ENCODE measurements around the gene EHD4.

EHD4 gene

GRCh38 chr15:41972253-41973242 lies at the start of gene EHD4:
Gene EHD4 (minus strand): TSS chr15:41972557. CDS start chr15:41972494, 63 bp downstream.
- TF ChIP-seq GATA1 (IDR thresholded peaks at IDR 0.05; ENCODE audit: low read depth, low read length) (no peak), POLR2A (IDR thresholded peaks at IDR 0.05; ENCODE audit: low read length) (peak; percentile 72)
- DNase-seq = peak; percentile 98 to 99

GRCh38 chr15:42021593-42021992 lies 49.2 kb upstream of the EHD4 start:
- DNase-seq = no peak
- no peak for TF ChIP-seq GATA1 (IDR thresholded peaks at IDR 0.05; ENCODE audit: low read depth, low read length)
- TF ChIP-seq POLR2A (IDR thresholded peaks at IDR 0.05; ENCODE audit: low read length) = no peak

- TF ChIP-seq POLR2A (IDR thresholded peaks at IDR 0.05; ENCODE audit: low read length) (no peak), GATA1 (IDR thresholded peaks at IDR 0.05; ENCODE audit: low read depth, low read length) (no peak)
- DNase-seq = no peak
These were observed 48.4 kb upstream of the EHD4 start, which contains the start of gene PLA2G4E for GRCh38 chr15:42020713-42021273. Gene PLA2G4E (minus strand): TSS chr15:42021042. CDS start chr15:42021030, 12 bp downstream.

- TF ChIP-seq POLR2A (IDR thresholded peaks at IDR 0.05; ENCODE audit: low read length) (no peak), GATA1 (IDR thresholded peaks at IDR 0.05; ENCODE audit: low read depth, low read length) (no peak)
- DNase-seq = peak; percentile 14 to 58
These were observed 46.2 kb upstream of the EHD4 start for GRCh38 chr15:42018306-42019224.

DNA sequence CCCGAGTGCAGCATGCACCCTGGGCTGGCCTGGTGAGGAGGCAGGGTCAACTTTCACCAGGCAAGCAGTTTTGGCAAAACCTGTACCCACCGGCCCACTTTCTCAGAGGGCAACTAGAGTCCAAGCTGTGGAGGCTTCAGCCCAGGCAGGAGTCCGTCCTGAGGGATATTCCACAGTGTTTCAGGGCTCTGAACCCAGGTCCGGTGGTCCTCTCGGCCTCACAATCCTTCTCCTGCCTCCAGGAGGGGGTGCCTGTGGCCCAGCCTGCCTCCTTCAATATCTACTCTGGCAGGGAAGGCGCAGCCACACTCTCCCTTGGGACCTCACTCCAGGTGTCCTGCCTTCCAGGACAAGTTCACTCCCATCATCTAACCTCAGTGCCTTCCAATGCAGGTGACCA lies 44.6 kb upstream of the EHD4 start:
- no peak for TF ChIP-seq POLR2A (IDR thresholded peaks at IDR 0.05; ENCODE audit: low read length)
- no peak for DNase-seq

DNA sequence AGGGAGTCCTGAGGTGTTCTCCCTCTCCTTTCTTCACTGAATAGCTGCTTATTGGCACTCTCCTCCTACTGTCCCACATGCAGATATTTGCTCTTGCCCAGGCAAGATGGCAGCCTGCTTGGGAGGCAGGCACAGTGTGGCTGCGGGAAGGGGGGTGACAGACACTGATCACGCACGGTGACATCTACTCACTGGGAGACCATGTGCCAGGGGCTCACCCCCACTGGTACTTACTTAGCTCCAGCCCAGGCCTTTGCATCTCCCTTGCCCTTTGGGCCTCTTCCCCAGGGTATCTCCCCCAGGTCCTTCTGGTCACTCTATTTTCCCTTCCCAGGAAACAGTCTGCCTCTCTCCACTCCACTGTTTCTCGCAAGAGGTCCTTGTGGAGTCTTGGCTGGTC lies 42.0 kb upstream of the EHD4 start:
- DNase-seq = no peak
- TF ChIP-seq POLR2A (IDR thresholded peaks at IDR 0.05; ENCODE audit: low read length) (no peak), GATA1 (IDR thresholded peaks at IDR 0.05; ENCODE audit: low read depth, low read length) (no peak)

- TF ChIP-seq POLR2A (IDR thresholded peaks at IDR 0.05; ENCODE audit: low read length) (no peak), GATA1 (IDR thresholded peaks at IDR 0.05; ENCODE audit: low read depth, low read length) (no peak)
- no peak for DNase-seq
These were observed 40.6 kb upstream of the EHD4 start for GRCh38 chr15:42012928-42013482.

DNA sequence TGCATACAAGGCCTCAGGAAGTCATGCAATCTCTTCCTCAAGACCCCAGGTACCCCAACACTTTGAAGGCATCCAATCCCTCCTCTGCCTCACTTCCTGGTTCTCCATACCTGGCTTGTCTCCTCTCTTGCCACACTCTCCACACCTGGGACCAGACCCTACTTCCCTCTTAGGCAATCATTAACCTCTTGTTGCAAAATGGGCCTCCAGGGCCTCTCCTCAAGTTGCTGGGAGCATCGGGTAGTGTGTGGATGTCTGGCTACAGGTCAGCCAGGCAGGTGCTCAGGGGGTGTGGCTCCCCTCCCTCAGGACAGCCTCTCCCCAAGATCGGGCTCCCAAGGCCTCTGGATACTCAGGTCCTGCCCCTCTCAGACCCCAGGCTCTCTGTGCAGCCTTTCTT lies 39.9 kb upstream of the EHD4 start:
- no peak for DNase-seq
- TF ChIP-seq GATA1 (IDR thresholded peaks at IDR 0.05; ENCODE audit: low read depth, low read length) (no peak), POLR2A (IDR thresholded peaks at IDR 0.05; ENCODE audit: low read length) (no peak)

DNA sequence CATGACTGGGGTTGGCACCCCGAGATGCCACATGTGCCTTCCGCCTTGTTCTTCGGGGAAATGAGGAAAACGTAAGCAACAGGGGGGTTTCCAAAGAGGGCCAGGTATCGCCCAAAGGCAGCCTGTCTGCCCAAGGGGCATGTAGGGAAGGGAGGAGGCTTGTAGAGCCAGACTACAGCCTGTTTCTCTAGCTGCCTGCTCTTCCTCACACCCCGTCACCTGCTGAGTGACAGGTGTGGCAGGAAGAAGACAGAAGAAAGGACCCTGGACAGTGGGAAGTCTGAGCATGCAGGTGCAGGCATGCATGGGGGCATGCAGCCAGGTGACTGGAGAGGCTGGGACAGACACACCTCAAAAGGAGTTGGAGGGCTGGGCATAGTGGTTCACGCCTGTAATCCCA lies 38.7 kb upstream of the EHD4 start:
- TF ChIP-seq GATA1 (IDR thresholded peaks at IDR 0.05; ENCODE audit: low read depth, low read length) = no peak
- no peak for TF ChIP-seq POLR2A (IDR thresholded peaks at IDR 0.05; ENCODE audit: low read length)
- DNase-seq = no peak

DNA sequence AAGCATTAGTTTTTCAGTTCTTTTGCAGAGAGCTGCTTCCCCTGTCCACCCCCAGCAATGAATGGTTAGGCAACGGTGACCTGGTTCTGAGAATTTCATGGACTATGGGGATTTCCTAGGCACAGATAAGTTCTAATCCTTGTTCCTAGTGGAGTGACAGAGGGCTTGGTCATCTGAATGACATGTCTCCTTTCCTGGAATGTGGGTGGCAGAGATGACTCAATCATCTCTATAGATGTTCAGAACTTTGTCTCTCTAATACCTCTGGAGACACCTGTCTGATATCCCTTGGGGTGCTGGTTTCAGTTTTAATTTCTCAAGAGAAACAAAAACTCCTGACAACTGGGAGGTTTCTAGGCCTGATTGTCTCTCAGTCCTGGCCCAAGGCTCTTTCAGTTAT lies 38.1 kb upstream of the EHD4 start:
- TF ChIP-seq POLR2A (IDR thresholded peaks at IDR 0.05; ENCODE audit: low read length) = no peak
- TF ChIP-seq GATA1 (IDR thresholded peaks at IDR 0.05; ENCODE audit: low read depth, low read length) = no peak
- DNase-seq = no peak

DNA sequence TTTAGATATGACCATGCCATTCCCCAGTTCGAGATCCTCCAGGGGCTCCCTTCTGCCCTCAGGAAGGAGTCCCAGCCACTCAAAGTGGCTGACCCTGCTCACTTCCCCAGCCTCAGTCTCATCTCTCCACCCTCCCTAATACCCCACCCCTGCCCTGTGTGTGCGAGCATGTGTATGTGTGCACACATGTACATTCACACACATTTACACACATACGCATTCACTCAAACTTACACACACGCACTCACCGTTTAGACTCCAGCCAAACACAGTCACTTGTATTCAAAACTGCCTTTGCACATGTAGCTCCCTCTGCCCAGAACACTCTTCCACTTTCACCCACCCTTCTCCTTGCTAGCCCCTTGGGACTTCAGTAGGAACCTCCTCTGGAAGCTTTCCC lies 37.1 kb upstream of the EHD4 start:
- TF ChIP-seq POLR2A (IDR thresholded peaks at IDR 0.05; ENCODE audit: low read length) (no peak), GATA1 (IDR thresholded peaks at IDR 0.05; ENCODE audit: low read depth, low read length) (no peak)
- DNase-seq = no peak

GRCh38 chr15:42009022-42009421 lies 36.7 kb upstream of the EHD4 start:
- no peak for DNase-seq
- TF ChIP-seq GATA1 (IDR thresholded peaks at IDR 0.05; ENCODE audit: low read depth, low read length) (no peak), POLR2A (IDR thresholded peaks at IDR 0.05; ENCODE audit: low read length) (no peak)

GRCh38 chr15:42007386-42007785 lies 35.0 kb upstream of the EHD4 start:
- TF ChIP-seq GATA1 (IDR thresholded peaks at IDR 0.05; ENCODE audit: low read depth, low read length) (no peak), POLR2A (IDR thresholded peaks at IDR 0.05; ENCODE audit: low read length) (no peak)
- DNase-seq = no peak

Measured in erythroblast (primary cell).